NK-92 treated with Interleukin-12 subunit alpha and Interleukin-12 subunit beta, amount 100 ng/mL, for 24 hours (cell line): ENCODE data around the gene MAN2A1.
"Not testable (repeated sequence)": the region's sequence is repeated elsewhere in the genome, so short reads cannot be mapped to it uniquely, and the experiment has no call there.

Source experiments
- DNase-seq: peaks from one replicate; lab custom pipeline; 2025; lab: John Stamatoyannopoulos, UW

The MAN2A1 gene

GRCh38 chr5:109826426-109826825 is 136.7 kb downstream of the MAN2A1 start:
- DNase-seq = no peak

GRCh38 chr5:109829331-109829730 is 139.6 kb downstream of the MAN2A1 start:
- DNase-seq = no peak

GRCh38 chr5:109830955-109831502 is 141.3 kb downstream of the MAN2A1 start:
- no peak for DNase-seq

- not testable (repeated sequence) for DNase-seq
Observed at GRCh38 chr5:109832207-109833188, 142.8 kb downstream of the MAN2A1 start.

- no peak for DNase-seq
Observed at GRCh38 chr5:109833946-109834345, 144.2 kb downstream of the MAN2A1 start.

- no peak for DNase-seq
Observed at GRCh38 chr5:109836280-109836679, 146.6 kb downstream of the MAN2A1 start.

- no peak for DNase-seq
Observed at GRCh38 chr5:109837231-109837861, 147.6 kb downstream of the MAN2A1 start.

GRCh38 chr5:109838157-109838556 is 148.4 kb downstream of the MAN2A1 start:
- no peak for DNase-seq

GRCh38 chr5:109844148-109844547 is 154.4 kb downstream of the MAN2A1 start:
- no peak for DNase-seq

GRCh38 chr5:109844695-109845094 is 155.0 kb downstream of the MAN2A1 start:
- DNase-seq = no peak

GRCh38 chr5:109848130-109848529 is 158.4 kb downstream of the MAN2A1 start:
- DNase-seq = no peak

- DNase-seq = no peak
Observed at GRCh38 chr5:109849478-109850088, 159.9 kb downstream of the MAN2A1 start.

GRCh38 chr5:109852371-109853155 is 162.8 kb downstream of the MAN2A1 start:
- no peak for DNase-seq

- DNase-seq = no peak
Observed at GRCh38 chr5:109853377-109853776, 163.7 kb downstream of the MAN2A1 start.

GRCh38 chr5:109855056-109855455 is 165.3 kb downstream of the MAN2A1 start:
- no peak for DNase-seq

GRCh38 chr5:109857405-109858031 is 167.8 kb downstream of the MAN2A1 start:
- DNase-seq = no peak

- DNase-seq = no peak
Observed at GRCh38 chr5:109859537-109859936, 169.8 kb downstream of the MAN2A1 start.

GRCh38 chr5:109862301-109862700 is 172.6 kb downstream of the MAN2A1 start:
- no peak for DNase-seq

GRCh38 chr5:109863752-109864151 is 174.0 kb downstream of the MAN2A1 start:
- no peak for DNase-seq

GRCh38 chr5:109865637-109866036 is 175.9 kb downstream of the MAN2A1 start:
- DNase-seq = no peak

- DNase-seq = no peak
Observed at GRCh38 chr5:109866051-109866450, 176.3 kb downstream of the MAN2A1 start.
